ENCODE data around the gene GOLGA6C. TPM values are rescaled to one million over a fixed set of nuclear protein-coding genes. Genes with fewer than 3 reads are reported as not detected.
"Not testable (repeated sequence)": the region's sequence is repeated elsewhere in the genome, so short reads cannot be mapped to it uniquely, and the experiment has no call there.

Gene GOLGA6C
- total and polyA plus RNA-seq, 9 of the 15 experiments (the other 6 are each of a cell fraction or from before 2014, with no cell fraction given): not detected

- BruUV-seq (replicated peaks); FAIRE-seq; H3K9ac ChIP-seq (ENCODE audit: insufficient read depth in 1 of 2, low read depth in 2 of 2, low read length in 2 of 2); H3K4me2 ChIP-seq (ENCODE audit: insufficient read depth, low read length); H3K79me2 ChIP-seq (ENCODE audit: control insufficient read depth, insufficient read depth, low read length); H2AFZ ChIP-seq (ENCODE audit: low read depth, low read length); H3K27ac ChIP-seq (ENCODE audit: extremely low read depth, low read depth, low read length); H3K9me1 ChIP-seq (ENCODE audit: control insufficient read depth, insufficient read depth, low read length); H3K36me3 ChIP-seq (ENCODE audit: control insufficient read depth, insufficient read depth, low read length); H3K4me1 ChIP-seq (replicated peaks in 1 of 2; ENCODE audit: control insufficient read depth in 2 of 2, insufficient read depth in 2 of 2, low read length in 2 of 2); POLR2A ChIA-PET; H3K27me3 ChIP-seq (ENCODE audit: control insufficient read depth in 2 of 2, insufficient read depth in 2 of 2, low read length in 2 of 2); DNase-seq (ENCODE audit: extremely low read depth in 1 of 4, low spot score in 3 of 4); ATAC-seq; H4K20me1 ChIP-seq (replicated peaks; ENCODE audit: control insufficient read depth, insufficient read depth, low read length); CTCF ChIA-PET (ENCODE audit: low intra/inter-chr PET ratio); intact Hi-C loops (cut with micrococcal nuclease); H3K9me3 ChIP-seq (replicated peaks; ENCODE audit: control insufficient read depth, insufficient read depth, low read depth, low read length); H3K4me3 ChIP-seq: not testable (repeated sequence)
- in situ Hi-C loops (cut with MboI): loop anchor here (10.0 kb wide), 1 partner anchor 622 kb away; no protein-coding TSS in a partner anchor
- 36% methylated on average over 1 of the region's 1 CpG for WGBS (ENCODE audit: insufficient coverage, low coverage, missing lambda C conversion rate)
These were observed 54.4 kb downstream of the GOLGA6C start for GRCh38 chr15:75312548-75312947.

GRCh38 chr15:75313116-75313845 lies 55.1 kb downstream of the GOLGA6C start:
- no peak overlapping the region for H3K9ac ChIP-seq (ENCODE audit: insufficient read depth in 1 of 2, low read depth in 2 of 2, low read length in 2 of 2)
- H3K27ac ChIP-seq (ENCODE audit: extremely low read depth, low read depth, low read length): no peak overlapping the region
- H3K9me1 ChIP-seq (ENCODE audit: control insufficient read depth, insufficient read depth, low read length): no peaks in the 10 kb centered on the region
- H4K20me1 ChIP-seq (replicated peaks; ENCODE audit: control insufficient read depth, insufficient read depth, low read length): no peaks in the 10 kb centered on the region
- ChIA-PET POLR2A (no interaction called here), CTCF (ENCODE audit: low intra/inter-chr PET ratio) (no interaction called here)
- BruUV-seq (replicated peaks): no TSS peak
- DNase-seq (ENCODE audit: extremely low read depth in 1 of 4, low spot score in 3 of 4) (no peak), ATAC-seq (no peak), FAIRE-seq (no peak)
- H3K9me3 ChIP-seq (replicated peaks; ENCODE audit: control insufficient read depth, insufficient read depth, low read depth, low read length): no peaks in the 10 kb centered on the region
- in situ Hi-C loops (cut with MboI) (loop anchor here (10.0 kb wide), 1 partner anchor 622 kb away; no protein-coding TSS in a partner anchor), intact Hi-C loops (cut with micrococcal nuclease) (no loop called here)
- H3K36me3 ChIP-seq (ENCODE audit: control insufficient read depth, insufficient read depth, low read length): no peaks in the 10 kb centered on the region
- H3K4me3 ChIP-seq: no peak overlapping the region
- H3K27me3 ChIP-seq (ENCODE audit: control insufficient read depth in 2 of 2, insufficient read depth in 2 of 2, low read length in 2 of 2): peaks cover 0 to under 1% of the 10 kb centered on the region in 2 experiments; a peak in 3 of 5 replicates
- H3K79me2 ChIP-seq (ENCODE audit: control insufficient read depth, insufficient read depth, low read length): no peaks in the 10 kb centered on the region
- H3K4me1 ChIP-seq (replicated peaks in 1 of 2; ENCODE audit: control insufficient read depth in 2 of 2, insufficient read depth in 2 of 2, low read length in 2 of 2): no peaks in the 10 kb centered on the region
- H3K4me2 ChIP-seq (ENCODE audit: insufficient read depth, low read length): no peak overlapping the region
- 9% methylated on average over 13 of the region's 13 CpGs for WGBS (ENCODE audit: insufficient coverage, low coverage, missing lambda C conversion rate)
- no peak overlapping the region for H2AFZ ChIP-seq (ENCODE audit: low read depth, low read length)
- no peak for TF ChIP-seq ZNF436 (CRISPR knock-in tag; IDR thresholded peaks at IDR 0.05)
- TF ChIP-seq POLR2B (IDR thresholded peaks at IDR 0.05; ENCODE audit: low read depth, partially characterized antibody): no peak
- no peak for TF ChIP-seq OTX1 (CRISPR knock-in tag; IDR thresholded peaks at IDR 0.05)
- no peak for TF ChIP-seq GTF2E2 (tag; IDR thresholded peaks at IDR 0.05)
- no peak for TF ChIP-seq NCOR1 (IDR thresholded peaks at IDR 0.05)
- TF ChIP-seq ZNF766 (CRISPR knock-in tag; conservative IDR thresholded peaks at IDR 0.05): no peak
- no peak for TF ChIP-seq DLX4 (CRISPR knock-in tag; IDR thresholded peaks at IDR 0.05)
- TF ChIP-seq ZNF398 (CRISPR knock-in tag; IDR thresholded peaks at IDR 0.05): no peak
- TF ChIP-seq CHD2 (IDR thresholded peaks at IDR 0.05; ENCODE audit: low read depth, low read length): no peak
- no peak for TF ChIP-seq TFAP4 (CRISPR knock-in tag; IDR thresholded peaks at IDR 0.05; ENCODE audit: borderline replicate concordance)
